Spleen (tissue), 11 donors: ENCODE measurements around the gene ESYT1. TPM values are rescaled to one million over a fixed set of nuclear protein-coding genes. Genes with fewer than 3 reads are reported as not detected.

Experiments
- DNase-seq: peaks from one replicate; pipeline ENCODE4 v3.0.0-alpha.2; 2020
- H3K27ac ChIP-seq, 8 donors: fragments of 200-600 bp; sonication (generic) in 7 of 8; 1 replicate in 4 of 8; 2 replicates in 4 of 8; pipeline versions ENCODE4 v1.5.0 to v1.8.0; 2016 to 2021; ENCODE audit warnings: inconsistent platforms in 4 of 8, mild to moderate bottlenecking in 4 of 8, moderate library complexity in 1 of 8
- H3K27me3 ChIP-seq, 7 donors: fragments of 200-600 bp; sonication (generic) in 6 of 7; replicated peaks in 1 of 7; 1 replicate in 4 of 7; 2 replicates in 3 of 7; pipeline versions ENCODE4 v1.5.0 to v1.8.0; 2016 to 2021; ENCODE audit warnings: inconsistent platforms in 3 of 7, mild to moderate bottlenecking in 1 of 7
- H3K36me3 ChIP-seq, 6 donors: fragments of 200-600 bp; sonication (generic) in 5 of 6; 1 replicate in 4 of 6; 2 replicates in 2 of 6; pipeline versions ENCODE4 v1.5.0 to v1.8.0; 2016 to 2021; ENCODE audit warnings: inconsistent platforms in 2 of 6
- H3K4me1 ChIP-seq, 6 donors: fragments of 200-600 bp; sonication (generic) in 5 of 6; 1 replicate in 3 of 6; 2 replicates in 3 of 6; pipeline versions ENCODE4 v1.5.0 to v1.8.0; 2016 to 2021; ENCODE audit warnings: inconsistent platforms in 3 of 6
- H3K4me3 ChIP-seq, 8 donors: fragments of 200-600 bp; sonication (generic) in 7 of 8; 1 replicate in 4 of 8; 2 replicates in 4 of 8; pipeline versions ENCODE4 v1.5.0 to v1.8.0; 2016 to 2021; ENCODE audit warnings: inconsistent platforms in 4 of 8, mild to moderate bottlenecking in 4 of 8, moderate library complexity in 2 of 8
- H3K9me3 ChIP-seq, 8 donors: fragments of 200-600 bp; sonication (generic) in 7 of 8; 1 replicate in 4 of 8; 2 replicates in 4 of 8; pipeline versions ENCODE4 v1.5.0 to v1.8.0; 2016 to 2021; ENCODE audit warnings: inconsistent platforms in 4 of 8
- CTCF ChIP-seq, 11 experiments: fragments of 200-600 bp in 7 of 11; fragments of 450-650 bp in 4 of 11; sonication (generic) in 4 of 11; IDR thresholded peaks in 8 of 11; conservative IDR thresholded peaks in 3 of 11; 1 replicate in 7 of 11; 2 replicates in 4 of 11; pipeline versions ENCODE4 v1.4.0 to v1.8.0; 2016 to 2021; ENCODE audit warnings: antibody characterized with exemption in 11 of 11, inconsistent platforms in 4 of 11, mild to moderate bottlenecking in 1 of 11
- POLR2A ChIP-seq, 3 donors: fragments of 450-650 bp; IDR thresholded peaks; one replicate each; pipeline ENCODE4 v1.5.1; 2017; ENCODE audit warnings: antibody characterized with exemption in 3 of 3, mild to moderate bottlenecking in 1 of 3
- POLR2AphosphoS5 ChIP-seq, 3 donors: sonication (generic); formaldehyde crosslinking; IDR thresholded peaks; one replicate each; pipeline ENCODE4 v1.5.1; 2017; ENCODE audit warnings: antibody characterized with exemption in 3 of 3
- WGBS, 5 donors: extraction: QIAGEN DNeasy Blood & Tissue Kit in 3 of 5; methylation state at CpG; one replicate each; pipeline versions ENCODE4 v1.1.5 to v1.1.7; 2013 to 2018; 5-methylcytosine and 5-hydroxymethylcytosine counted together
- intact Hi-C: fragments of 100-400 bp; cut with DNase I; formaldehyde crosslinking; loops from one replicate; pipeline ENCODE4 v1.15.0; 2023; ENCODE audit warnings: low total_unique reads
- polyA plus RNA-seq, 3 donors: library from polyadenylated mRNA; stranded (reverse); fragments of 200-250 nt; gene quantifications; one replicate each; pipeline ENCODE4 v1.2.1, GENCODE V29; 2013
- total RNA-seq, 7 donors: library from RNA; depleted of rRNA in 3 of 7; stranded (reverse); fragments of >200 nt in 3 of 7; fragmentation: NEBNext Ultra II Directional in 4 of 7; extraction: Animal tissue kit (Norgen Biotek cat#: 25700) in 4 of 7; gene quantifications; one replicate each; pipeline versions ENCODE4 v1.1.0 to v1.2.1, GENCODE V29; 2016 to 2021
- donor health status: healthy with polysubstance abuse.
- donor health status: DM: no; HTN: no; CAD: no; lungs with moderate emphysema.
- donor health status: DM: no; HTN: no; CAD: no.
- donor health status: Bipolar disorder and iron deficiency.
- donor health status: healthy.
- donor health status: DM: no; HTN: no; CAD: no.
- donor health status: DM: yes; HTN: yes; CAD: no.

The ESYT1 gene
- total and polyA plus RNA-seq, 10 donors = 20.2 to 112 (median 103) TPM

- WGBS, 5 donors = 0 to 2% (median 1%) methylated on average over 8 of the region's 8 CpGs
- H3K27me3 ChIP-seq = no peaks in the 10 kb centered on the region
- TF ChIP-seq POLR2AphosphoS5 (IDR thresholded peaks at IDR 0.05) (no peak), POLR2A (IDR thresholded peaks at IDR 0.05) (no peak), CTCF (IDR thresholded peaks at IDR 0.05 in 8 of 11, conservative IDR thresholded peaks at IDR 0.05 in 3 of 11) (no peak)
- intact Hi-C loops = loop anchor here (2.0 kb wide), 1 partner anchor 61 kb away; the partner anchor contains the start of gene SMARCC2
- peaks cover 0 to 34% (median 24%) of the 10 kb centered on the region in 6 donors for H3K36me3 ChIP-seq
- DNase-seq = no peak
- H3K4me3 ChIP-seq = peak overlapping the region in 7 of 8 donors; percentile 50 to 94 (median 83)
- peaks cover 37 to 96% (median 61%) of the 10 kb centered on the region in 6 donors for H3K4me1 ChIP-seq
- peak overlapping the region; percentile 76 to 94 (median 90) for H3K27ac ChIP-seq
- H3K9me3 ChIP-seq = no peaks in the 10 kb centered on the region
Measured at GRCh38 chr12:56127485-56127887, 581 bp upstream of the ESYT1 start.

- H3K4me1 ChIP-seq = peaks cover 37 to 85% (median 61%) of the 10 kb centered on the region in 6 donors
- DNase-seq = peak; percentile 85
Measured at GRCh38 chr12:56128670-56129205, 671 bp downstream of the ESYT1 start.

GRCh38 chr12:56129206-56129941 lies 1.3 kb downstream of the ESYT1 start:
- Histone ChIP-seq H3K27me3 (no peaks in the 10 kb centered on the region), H3K9me3 (no peaks in the 10 kb centered on the region), H3K27ac (peak overlapping the region; percentile 82 to 94 (median 90)), H3K36me3 (peaks cover 0 to 43% (median 41%) of the 10 kb centered on the region in 6 donors), H3K4me1 (peaks cover 37 to 79% (median 58%) of the 10 kb centered on the region in 6 donors), H3K4me3 (peak overlapping the region; percentile 50 to 94 (median 79))
- peak; percentile 96 for DNase-seq
- peak; percentile 88 to 94 (median 93) for TF ChIP-seq POLR2AphosphoS5 (IDR thresholded peaks at IDR 0.05)
- peak in 1 of 11 experiments; percentile 17 for TF ChIP-seq CTCF (IDR thresholded peaks at IDR 0.05 in 8 of 11, conservative IDR thresholded peaks at IDR 0.05 in 3 of 11)
- peak; percentile 13 to 62 (median 30) for TF ChIP-seq POLR2A (IDR thresholded peaks at IDR 0.05)
- WGBS, 5 donors = 0 to 1% (median 0%) methylated on average over 24 to 29 of the region's 29 CpGs
- intact Hi-C loops = no loop called here

More at GRCh38 chr12:56128670-56129205, 671 bp downstream of the ESYT1 start:
- Histone ChIP-seq H3K27ac (peak overlapping the region; percentile 82 to 94 (median 90)), H3K9me3 (no peaks in the 10 kb centered on the region), H3K36me3 (peaks cover 0 to 40% (median 34%) of the 10 kb centered on the region in 6 donors), H3K4me3 (peak overlapping the region; percentile 50 to 94 (median 79)), H3K27me3 (no peaks in the 10 kb centered on the region)
- TF ChIP-seq CTCF (IDR thresholded peaks at IDR 0.05 in 8 of 11, conservative IDR thresholded peaks at IDR 0.05 in 3 of 11) (no peak), POLR2AphosphoS5 (IDR thresholded peaks at IDR 0.05) (no peak), POLR2A (IDR thresholded peaks at IDR 0.05) (no peak)
- intact Hi-C loops = no loop called here
- WGBS, 5 donors = 0 to 1% (median 0%) methylated on average over 20 of the region's 20 CpGs
